Activated CD4-positive, alpha-beta memory T cell treated with anti-CD3 and anti-CD28 coated beads for 36 hours (primary cell): ENCODE results near the gene ULK2. TPM values are rescaled to one million over a fixed set of nuclear protein-coding genes. Genes with fewer than 3 reads are reported as not detected.

Source experiments
- CTCF ChIA-PET: fragments of 350-600 bp; sonication (Branson Sonifier 250); formaldehyde crosslinking; loops from one replicate; lab custom pipeline; 2021; ENCODE audit warnings: antibody characterized with exemption, inconsistent platforms; lab: Charles Lee
- POLR2A ChIA-PET: fragments of 350-600 bp; sonication (Branson Sonifier 250); formaldehyde crosslinking; loops from one replicate; lab custom pipeline; 2021; ENCODE audit warnings: antibody characterized with exemption; lab: Charles Lee
- DNase-seq: peaks from one replicate; pipeline ENCODE4 v3.0.0-alpha.2; 2020
- H3K27ac Mint-ChIP-seq: one replicate; pipeline ENCODE4 v1.8.0; 2021; ENCODE audit warnings: mixed read lengths
- H3K27me3 Mint-ChIP-seq: one replicate; pipeline ENCODE4 v1.8.0; 2021; ENCODE audit warnings: mixed read lengths
- H3K36me3 Mint-ChIP-seq: one replicate; pipeline ENCODE4 v1.8.0; 2021; ENCODE audit warnings: mixed read lengths
- H3K4me1 Mint-ChIP-seq: one replicate; pipeline ENCODE4 v1.8.0; 2021; ENCODE audit warnings: low read depth, mixed read lengths
- H3K4me3 Mint-ChIP-seq: one replicate; pipeline ENCODE4 v1.8.0; 2021; ENCODE audit warnings: mild to moderate bottlenecking, mixed read lengths
- H3K9me3 Mint-ChIP-seq: one replicate; pipeline ENCODE4 v1.8.0; 2021; ENCODE audit warnings: mixed read lengths
- intact Hi-C: fragments of 100-400 bp; cut with micrococcal nuclease; formaldehyde crosslinking; loops from one replicate; pipeline ENCODE4 v1.15.1; 2023
- total RNA-seq, 2 experiments: library from RNA; stranded (reverse); gene quantifications; one replicate each; pipeline ENCODE4 v1.2.3, GENCODE V29; 2021

The ULK2 gene
- total RNA-seq, 2 experiments from 2014 or later, result 11.7 to 12.7 TPM

- no peaks in the 10 kb centered on the region for H3K9me3 Mint-ChIP-seq
- H3K27me3 Mint-ChIP-seq, result no peaks in the 10 kb centered on the region
- peaks cover 27% of the 10 kb centered on the region for H3K36me3 Mint-ChIP-seq
- POLR2A ChIA-PET, result interaction anchor here (1.2 kb wide), 1 partner anchor 10 kb away, joined by 5 read pairs; no protein-coding TSS in a partner anchor
- H3K4me1 Mint-ChIP-seq, result peaks cover 9% of the 10 kb centered on the region
- H3K27ac Mint-ChIP-seq, result peak overlapping the region; percentile 16
- CTCF ChIA-PET, result interaction anchor here (0.6 to 3.3 kb wide), 6 partner anchors 9 to 268 kb away, joined by 3 to 21 read pairs (median 4); no protein-coding TSS in a partner anchor
- intact Hi-C loops, result no loop called here
- no peak overlapping the region for H3K4me3 Mint-ChIP-seq
- peak; percentile 30 for DNase-seq
Measured at GRCh38 chr17:19781488-19782458, 86.0 kb downstream of the ULK2 start.

- no peak for DNase-seq
- Mint-ChIP-seq H3K27ac (no peak overlapping the region), H3K4me3 (no peak overlapping the region), H3K27me3 (no peaks in the 10 kb centered on the region), H3K9me3 (no peaks in the 10 kb centered on the region), H3K4me1 (peaks cover 13% of the 10 kb centered on the region), H3K36me3 (peaks cover 30% of the 10 kb centered on the region)
- intact Hi-C loops, result no loop called here
- ChIA-PET CTCF (interaction anchor here (1.3 to 3.3 kb wide), 3 partner anchors 14 to 36 kb away, joined by 3 to 21 read pairs (median 15); no protein-coding TSS in a partner anchor), POLR2A (no interaction called here)
Measured at GRCh38 chr17:19780846-19781245, 86.9 kb downstream of the ULK2 start.

GRCh38 chr17:19773534-19773933, 94.2 kb downstream of the ULK2 start:
- H3K27ac Mint-ChIP-seq, result no peak overlapping the region
- ChIA-PET POLR2A (no interaction called here), CTCF (interaction anchor here (0.6 kb wide), 1 partner anchor 45 kb away, joined by 3 read pairs; no protein-coding TSS in a partner anchor)
- H3K36me3 Mint-ChIP-seq, result peaks cover 15% of the 10 kb centered on the region
- H3K4me1 Mint-ChIP-seq, result peaks cover 61% of the 10 kb centered on the region
- DNase-seq, result no peak
- H3K9me3 Mint-ChIP-seq, result no peaks in the 10 kb centered on the region
- no peak overlapping the region for H3K4me3 Mint-ChIP-seq
- H3K27me3 Mint-ChIP-seq, result no peaks in the 10 kb centered on the region
- intact Hi-C loops, result loop anchor here (5.0 kb wide), 1 partner anchor 39 kb away; no protein-coding TSS in a partner anchor

GRCh38 chr17:19771971-19772630, 95.6 kb downstream of the ULK2 start:
- peak overlapping the region; percentile 72 for H3K27ac Mint-ChIP-seq
- H3K4me3 Mint-ChIP-seq, result peak overlapping the region; percentile 38
- H3K27me3 Mint-ChIP-seq, result no peaks in the 10 kb centered on the region
- ChIA-PET CTCF (interaction anchor here (0.8 to 2.8 kb wide), 3 partner anchors 9 to 259 kb away, joined by 3 to 18 read pairs (median 4); no protein-coding TSS in a partner anchor), POLR2A (interaction anchor here (0.7 kb wide), 1 partner anchor 10 kb away, joined by 5 read pairs; no protein-coding TSS in a partner anchor)
- intact Hi-C loops, result loop anchor here (5.0 kb wide), 1 partner anchor 40 kb away; no protein-coding TSS in a partner anchor
- no peaks in the 10 kb centered on the region for H3K9me3 Mint-ChIP-seq
- DNase-seq, result peak; percentile 42
- peaks cover 76% of the 10 kb centered on the region for H3K4me1 Mint-ChIP-seq
- peaks cover 10% of the 10 kb centered on the region for H3K36me3 Mint-ChIP-seq

- ChIA-PET CTCF (interaction anchor here (1.0 to 2.8 kb wide), 2 partner anchors 9 to 27 kb away, joined by 3 to 18 read pairs; no protein-coding TSS in a partner anchor), POLR2A (no interaction called here)
- H3K4me3 Mint-ChIP-seq, result peak overlapping the region; percentile 53
- peak overlapping the region; percentile 71 for H3K27ac Mint-ChIP-seq
- H3K9me3 Mint-ChIP-seq, result no peaks in the 10 kb centered on the region
- no peaks in the 10 kb centered on the region for H3K27me3 Mint-ChIP-seq
- H3K4me1 Mint-ChIP-seq, result peaks cover 78% of the 10 kb centered on the region
- intact Hi-C loops, result loop anchor here (5.0 kb wide), 1 partner anchor 41 kb away; no protein-coding TSS in a partner anchor
- peaks cover 4% of the 10 kb centered on the region for H3K36me3 Mint-ChIP-seq
- DNase-seq, result no peak
Measured at GRCh38 chr17:19770985-19771735, 96.6 kb downstream of the ULK2 start.

GRCh38 chr17:19769946-19770652, 97.6 kb downstream of the ULK2 start:
- DNase-seq, result no peak
- Mint-ChIP-seq H3K36me3 (peaks cover under 1% of the 10 kb centered on the region), H3K27ac (peak overlapping the region; percentile 56), H3K4me1 (peaks cover 71% of the 10 kb centered on the region), H3K9me3 (no peaks in the 10 kb centered on the region), H3K4me3 (no peak overlapping the region), H3K27me3 (no peaks in the 10 kb centered on the region)
- CTCF ChIA-PET, result interaction anchor here (1.0 to 2.8 kb wide), 2 partner anchors 7 to 26 kb away, joined by 3 to 18 read pairs; no protein-coding TSS in a partner anchor
- POLR2A ChIA-PET, result no interaction called here
- intact Hi-C loops, result loop anchor here (5.0 kb wide), 2 partner anchors 42 to 408 kb away; partner anchors contain the start of gene B9D1

- peak; percentile 57 for DNase-seq
- ChIA-PET CTCF (interaction anchor here (1.0 to 11.7 kb wide), 6 partner anchors 8 to 253 kb away, joined by 3 to 233 read pairs (median 16); partner anchors contain the start of gene ALDH3A2), POLR2A (no interaction called here)
- Mint-ChIP-seq H3K9me3 (no peaks in the 10 kb centered on the region), H3K27ac (peak overlapping the region; percentile 74), H3K4me1 (peaks cover 60% of the 10 kb centered on the region), H3K36me3 (no peaks in the 10 kb centered on the region), H3K4me3 (peak overlapping the region; percentile 20), H3K27me3 (no peaks in the 10 kb centered on the region)
- intact Hi-C loops, result loop anchor here (5.0 kb wide), 1 partner anchor 406 kb away; the partner anchor contains the start of gene B9D1
Measured at GRCh38 chr17:19768046-19768782, 99.5 kb downstream of the ULK2 start.

- H3K4me3 Mint-ChIP-seq, result no peak overlapping the region
Measured at GRCh38 chr17:19766421-19767270, 101.1 kb downstream of the ULK2 start.

GRCh38 chr17:19766016-19766415, 101.7 kb downstream of the ULK2 start:
- no peaks in the 10 kb centered on the region for H3K9me3 Mint-ChIP-seq
- no peak overlapping the region for H3K27ac Mint-ChIP-seq
- H3K4me3 Mint-ChIP-seq, result no peak overlapping the region
- peaks cover 39% of the 10 kb centered on the region for H3K4me1 Mint-ChIP-seq
- intact Hi-C loops, result loop anchor here (1.0 to 5.0 kb wide), 3 partner anchors 117 to 404 kb away; partner anchors contain the start of genes ALDH3A2 and B9D1
- H3K36me3 Mint-ChIP-seq, result no peaks in the 10 kb centered on the region
- ChIA-PET CTCF (interaction anchor here (0.6 to 11.7 kb wide), 29 partner anchors 8 to 486 kb away, joined by 3 to 233 read pairs (median 4); partner anchors contain the start of genes ALDH3A2, B9D1 and MAPK7), POLR2A (no interaction called here)
- H3K27me3 Mint-ChIP-seq, result no peaks in the 10 kb centered on the region
- DNase-seq, result no peak

More at GRCh38 chr17:19766421-19767270, 101.1 kb downstream of the ULK2 start:
- Mint-ChIP-seq H3K9me3 (no peaks in the 10 kb centered on the region), H3K4me1 (peaks cover 46% of the 10 kb centered on the region), H3K27ac (peak overlapping the region; percentile 5), H3K27me3 (no peaks in the 10 kb centered on the region), H3K36me3 (no peaks in the 10 kb centered on the region)
- intact Hi-C loops, result loop anchor here (1.0 to 5.0 kb wide), 3 partner anchors 118 to 404 kb away; partner anchors contain the start of genes ALDH3A2 and B9D1
- POLR2A ChIA-PET, result interaction anchor here (1.0 kb wide), 1 partner anchor 118 kb away, joined by 3 read pairs; the partner anchor contains the start of gene ALDH3A2
- peak; percentile 86 for DNase-seq
- CTCF ChIA-PET, result interaction anchor here (0.6 to 11.7 kb wide), 39 partner anchors 9 to 486 kb away, joined by 3 to 233 read pairs (median 3); partner anchors contain the start of genes ALDH3A2, B9D1 and MAPK7
